GM19324 (cell line): Measurements from ENCODE around the gene SLC43A1.

Experiments used
- ATAC-seq: cut with Tn5 transposase; IDR thresholded peaks from one replicate; pipeline ENCODE4 v1.9.1; 2021; ENCODE audit warnings: mild to moderate bottlenecking, moderate library complexity; ENCODE audit not compliant: unreplicated experiment, low FRiP score

The SLC43A1 gene

DNA sequence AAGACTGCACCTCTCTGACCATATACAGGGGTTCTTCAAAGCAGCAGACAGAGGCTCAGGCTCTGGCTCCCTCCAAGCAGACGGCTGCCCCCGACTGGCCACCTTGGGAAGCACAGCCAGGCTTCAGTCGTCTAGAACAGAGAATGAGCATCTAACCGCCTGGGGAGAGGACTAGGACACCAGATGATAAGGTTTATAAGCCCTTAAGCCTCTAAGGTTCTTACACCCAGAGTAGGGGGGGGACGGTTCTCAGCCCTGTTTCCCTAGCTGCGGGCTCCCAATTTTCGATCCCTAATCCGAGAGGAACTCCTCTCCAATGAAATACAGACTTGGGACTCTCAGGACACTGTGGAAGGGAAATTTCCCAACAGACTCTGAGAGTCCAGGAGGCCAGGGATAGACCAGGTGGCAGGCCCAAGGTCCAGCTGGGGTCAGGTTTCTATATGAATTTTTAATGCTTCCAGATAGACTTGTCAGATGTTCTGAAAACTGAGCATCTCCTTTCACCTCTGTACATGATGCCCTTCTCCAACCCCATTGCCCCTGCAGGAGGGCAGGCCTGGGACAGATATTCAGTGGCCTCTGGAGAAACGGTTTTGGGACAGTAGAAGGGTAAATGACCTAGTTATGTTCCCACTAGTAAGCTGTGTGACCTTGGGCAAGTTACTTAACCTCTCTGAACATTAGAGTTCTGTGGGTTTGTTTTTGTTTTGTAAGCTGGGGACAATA is 34.9 kb downstream of the SLC43A1 start:
- no peak for ATAC-seq

DNA sequence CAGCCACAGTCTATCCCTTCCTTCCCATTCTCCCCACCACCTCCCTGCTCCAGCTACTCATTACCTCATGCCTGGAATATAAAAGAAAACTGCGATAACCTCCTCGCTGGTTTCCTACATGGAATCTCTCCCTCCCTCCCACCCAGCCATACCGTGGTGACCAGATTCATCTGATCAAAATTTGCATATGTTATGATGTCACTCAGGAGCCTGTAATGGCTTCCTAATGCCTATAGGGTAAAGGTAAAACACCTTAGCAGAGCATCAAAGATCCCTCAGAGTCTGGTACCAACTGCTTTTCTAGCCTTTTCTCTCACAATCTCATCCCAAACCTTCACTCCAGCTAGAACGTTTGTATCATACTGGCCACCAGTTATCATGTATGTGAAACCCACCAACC is 35.6 kb downstream of the SLC43A1 start:
- no peak for ATAC-seq

DNA sequence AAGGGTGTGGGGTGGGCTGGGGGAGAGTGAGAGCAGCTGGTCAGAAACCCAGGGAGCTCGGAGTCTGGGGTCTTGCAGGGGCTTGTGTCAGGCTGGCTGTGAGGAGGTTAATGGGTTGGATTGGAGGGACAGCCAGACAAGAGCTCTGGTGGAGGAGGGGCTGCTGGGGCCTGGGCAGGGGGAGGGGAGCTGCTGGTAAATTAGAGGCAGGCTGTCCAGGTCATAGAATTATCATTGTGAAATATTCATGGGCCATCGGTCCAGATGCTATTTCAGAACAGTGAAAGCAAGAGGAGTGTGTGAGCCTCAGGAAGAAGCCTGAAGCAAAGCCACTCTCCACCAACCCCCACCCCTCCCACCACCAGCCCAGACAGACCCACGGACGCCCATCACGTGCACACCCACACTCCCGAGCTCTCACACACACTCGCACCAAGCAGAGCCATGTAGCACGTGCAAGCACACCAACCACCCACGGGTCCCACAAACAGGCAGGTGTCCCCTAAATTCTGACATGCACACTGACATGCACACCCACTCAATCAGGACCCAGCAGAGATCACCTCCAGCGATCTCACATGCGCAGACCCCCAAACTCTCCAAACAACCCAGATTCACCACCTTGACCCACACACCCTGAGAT is 36.4 kb downstream of the SLC43A1 start:
- no peak for ATAC-seq

DNA sequence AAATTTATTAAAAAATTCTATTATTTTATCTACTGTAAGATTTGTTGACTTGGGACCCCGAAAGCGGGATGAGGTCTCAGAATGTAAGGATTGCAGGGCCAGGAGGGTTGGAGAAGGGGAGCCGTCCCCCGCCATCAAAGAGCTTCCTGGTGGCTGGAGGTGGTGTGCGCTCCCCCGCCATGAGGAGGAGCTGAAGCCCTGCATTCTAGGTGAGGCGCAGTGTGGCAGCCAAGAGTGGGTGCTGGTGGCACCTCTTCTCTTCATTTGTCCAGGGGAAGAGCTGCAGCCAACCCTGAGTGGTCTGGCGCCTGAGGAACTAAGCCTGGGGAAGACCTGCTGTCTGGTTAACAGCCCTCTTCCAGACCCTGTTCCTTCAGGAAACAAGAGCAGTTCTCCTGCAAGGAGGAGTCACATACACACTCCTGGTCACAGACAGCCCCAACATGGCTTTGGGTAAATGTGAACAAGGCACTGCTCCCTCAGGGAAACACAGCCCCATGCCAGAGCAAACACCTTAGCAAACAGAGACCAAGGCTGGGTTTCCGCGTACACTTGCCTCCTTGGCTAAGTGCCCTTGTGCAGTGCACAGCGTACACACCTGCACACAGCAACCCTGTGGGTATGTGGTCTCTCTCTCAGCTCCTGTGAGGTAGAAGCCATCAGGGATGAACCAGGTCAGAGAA is 37.9 kb downstream of the SLC43A1 start:
- no peak for ATAC-seq

DNA sequence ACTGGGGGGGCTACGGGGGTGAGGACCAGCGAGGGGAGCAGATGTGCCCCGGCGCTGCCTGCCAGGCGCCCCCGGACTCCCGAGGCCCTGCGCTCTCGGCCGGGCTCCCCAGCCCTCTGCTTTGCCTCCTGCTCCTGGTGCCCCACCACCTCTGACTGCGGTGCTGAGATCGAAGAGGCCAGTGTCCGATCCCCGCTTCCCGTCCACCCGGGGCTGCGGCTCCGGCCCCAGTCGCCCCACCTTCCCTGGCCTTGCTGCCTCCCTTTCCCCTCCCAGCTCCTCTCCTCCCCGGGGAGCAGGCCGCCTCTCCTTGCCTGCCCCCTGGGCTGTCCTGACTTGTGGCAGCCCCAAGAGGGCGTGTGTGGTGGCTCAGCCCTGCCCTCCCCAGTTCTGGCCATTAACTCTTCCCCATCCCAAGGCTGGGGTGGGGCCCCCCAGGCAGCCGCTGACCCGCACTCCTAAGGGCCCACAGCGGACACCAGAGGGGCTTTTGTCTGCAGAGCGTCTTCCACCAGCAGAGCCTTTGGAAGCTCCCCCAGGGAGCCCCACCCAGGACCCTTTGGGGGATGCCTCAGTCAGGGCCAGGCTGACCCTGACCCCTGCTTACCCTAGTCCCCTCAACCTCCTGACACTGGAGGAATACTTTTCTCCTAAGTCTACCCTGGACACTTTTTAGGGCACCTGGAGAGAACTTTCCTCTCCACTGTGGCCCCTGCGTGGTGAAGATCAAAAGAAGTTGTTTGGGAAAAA is 38.6 kb downstream of the SLC43A1 start:
- peak; percentile 51 for ATAC-seq

GRCh38 chr11:57476047-57476756 is 39.3 kb downstream of the SLC43A1 start:
- peak; percentile 42 for ATAC-seq

- no peak for ATAC-seq
These were observed 39.8 kb downstream of the SLC43A1 start for GRCh38 chr11:57475671-57476046.

GRCh38 chr11:57475191-57475590 is 40.3 kb downstream of the SLC43A1 start:
- ATAC-seq, result no peak

DNA sequence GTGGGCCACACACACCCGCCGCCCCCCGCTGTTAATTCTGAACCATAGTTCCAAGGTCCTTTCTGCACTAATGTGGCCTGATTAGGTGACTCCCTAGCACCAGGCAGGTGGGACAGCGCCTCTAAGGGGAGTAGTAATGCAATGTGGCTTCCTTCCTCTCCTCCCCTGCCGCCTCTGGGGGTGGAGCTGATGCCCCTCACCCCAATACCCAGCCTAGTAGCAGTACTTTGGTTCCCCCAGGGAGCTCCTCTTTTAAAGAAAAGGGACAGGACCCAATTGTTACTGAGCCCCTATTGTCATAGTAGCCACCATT is 40.7 kb downstream of the SLC43A1 start:
- no peak for ATAC-seq

GRCh38 chr11:57474017-57474802 is 41.3 kb downstream of the SLC43A1 start:
- ATAC-seq, result no peak

- no peak for ATAC-seq
These were observed 42.1 kb downstream of the SLC43A1 start for GRCh38 chr11:57473285-57473841.

GRCh38 chr11:57471496-57471895 is 44.0 kb downstream of the SLC43A1 start:
- ATAC-seq, result no peak

GRCh38 chr11:57469268-57469667 is 46.2 kb downstream of the SLC43A1 start:
- no peak for ATAC-seq

GRCh38 chr11:57468276-57468675 is 47.2 kb downstream of the SLC43A1 start:
- no peak for ATAC-seq

DNA sequence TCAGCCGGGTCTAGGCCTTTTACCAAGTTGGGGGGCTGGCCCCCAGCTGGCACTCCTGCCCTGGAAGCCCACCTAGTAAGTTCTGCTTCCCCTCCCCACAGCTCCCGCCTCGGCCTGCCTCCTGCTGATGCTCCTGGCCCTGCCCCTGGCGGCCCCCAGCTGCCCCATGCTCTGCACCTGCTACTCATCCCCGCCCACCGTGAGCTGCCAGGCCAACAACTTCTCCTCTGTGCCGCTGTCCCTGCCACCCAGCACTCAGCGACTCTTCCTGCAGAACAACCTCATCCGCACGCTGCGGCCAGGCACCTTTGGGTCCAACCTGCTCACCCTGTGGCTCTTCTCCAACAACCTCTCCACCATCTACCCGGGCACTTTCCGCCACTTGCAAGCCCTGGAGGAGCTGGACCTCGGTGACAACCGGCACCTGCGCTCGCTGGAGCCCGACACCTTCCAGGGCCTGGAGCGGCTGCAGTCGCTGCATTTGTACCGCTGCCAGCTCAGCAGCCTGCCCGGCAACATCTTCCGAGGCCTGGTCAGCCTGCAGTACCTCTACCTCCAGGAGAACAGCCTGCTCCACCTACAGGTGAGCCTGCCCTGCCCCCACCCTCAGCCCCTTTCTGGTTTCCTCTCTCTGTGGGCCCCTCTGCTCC is 47.9 kb downstream of the SLC43A1 start:
- no peak for ATAC-seq

- no peak for ATAC-seq
These were observed 48.8 kb downstream of the SLC43A1 start for GRCh38 chr11:57466680-57467079.

GRCh38 chr11:57464539-57465181 is 50.8 kb downstream of the SLC43A1 start:
- ATAC-seq, result no peak

DNA sequence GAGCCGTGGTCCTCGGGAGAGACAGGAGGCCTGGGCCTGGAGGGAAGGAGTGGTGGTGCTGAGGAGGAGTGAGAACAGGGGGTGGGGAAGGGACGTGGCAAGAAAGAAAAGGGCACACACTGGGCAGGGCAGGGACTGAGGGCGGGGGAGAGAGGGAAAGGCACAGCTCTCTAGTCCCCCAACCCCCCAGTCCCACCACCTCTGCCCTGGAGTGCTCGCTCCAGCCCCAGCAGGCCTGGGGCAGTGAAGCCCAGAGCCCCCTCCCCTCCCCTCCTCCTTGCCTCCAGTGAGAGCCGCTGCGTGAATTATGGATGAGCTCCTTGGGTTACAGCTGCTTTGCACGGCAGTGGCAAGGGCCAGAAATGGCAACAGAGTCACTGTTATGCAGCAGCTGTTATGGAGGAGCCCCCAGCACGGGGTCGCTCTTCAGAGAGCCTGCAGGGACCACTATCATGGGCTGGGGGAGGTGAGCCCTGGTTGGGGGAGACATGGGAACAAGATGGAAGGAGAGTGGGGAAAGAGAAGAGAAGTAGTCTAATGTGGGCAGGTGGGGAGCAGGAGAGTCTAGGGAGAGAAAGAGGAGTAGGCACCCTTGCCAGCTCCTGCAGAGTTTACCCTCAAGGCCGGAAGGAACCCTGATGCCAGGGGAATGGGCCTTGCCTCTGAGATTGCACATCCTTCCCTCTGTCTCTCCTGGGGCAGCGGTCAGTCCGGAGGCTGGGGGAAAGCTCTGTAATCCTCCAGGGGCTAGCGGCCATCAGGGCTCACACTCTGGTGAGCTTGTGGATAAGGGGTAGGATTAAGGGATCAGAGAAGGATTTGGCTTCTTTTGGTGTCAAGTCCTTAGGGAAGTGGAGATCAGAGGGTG is 51.6 kb downstream of the SLC43A1 start:
- ATAC-seq, result no peak
